ENCODE measurements around the gene CTU2. TPM values are rescaled to one million over a fixed set of nuclear protein-coding genes. Genes with fewer than 3 reads are reported as not detected.

The CTU2 gene
- total RNA-seq, 1 experiment from 2014 or later: 24.8 TPM

DNA sequence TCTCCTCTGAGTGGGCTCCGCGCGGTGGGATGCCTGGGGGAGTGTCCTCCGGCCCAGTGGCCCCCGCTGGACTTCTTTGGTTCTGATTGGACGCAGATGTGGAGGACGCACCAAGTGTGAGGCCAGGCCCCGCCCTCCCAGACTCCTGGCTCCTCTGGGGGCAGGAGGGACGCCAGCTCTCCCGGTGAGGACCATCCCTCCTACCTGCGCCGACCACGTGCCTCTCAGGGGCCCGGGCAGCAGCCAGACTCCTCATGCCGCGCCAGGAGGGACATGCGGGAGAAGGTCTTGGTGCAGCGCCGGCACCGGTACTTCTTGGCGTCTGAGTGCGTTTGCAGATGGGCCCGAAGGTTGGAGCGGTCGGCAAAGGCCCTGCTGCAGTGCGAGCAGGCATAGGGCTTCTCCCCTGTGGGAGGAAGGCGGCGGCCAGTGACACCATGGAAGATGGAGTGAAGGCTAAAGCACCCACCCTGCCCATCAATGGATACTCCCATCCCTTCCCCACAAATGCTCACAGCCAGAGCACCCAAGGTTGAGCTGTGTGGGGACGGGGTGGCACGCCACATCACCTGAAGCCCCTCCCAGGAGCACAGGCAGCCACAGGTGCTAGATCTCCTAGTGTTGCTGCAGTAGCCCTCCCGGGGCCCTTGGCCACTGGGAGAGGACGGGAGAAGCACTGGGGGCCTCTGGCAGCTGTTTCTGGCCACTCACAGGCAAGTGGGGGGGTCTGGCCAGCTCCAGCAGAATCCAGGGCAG, 27.9 kb upstream of the CTU2 start:
- no peak for TF ChIP-seq REST (IDR thresholded peaks at IDR 0.05; ENCODE audit: insufficient read depth in 1 of 2, low read depth in 2 of 2, low read length in 1 of 2)
- no peak for TF ChIP-seq POLR2AphosphoS5 (IDR thresholded peaks at IDR 0.05; ENCODE audit: low read depth, low read length)
- TF ChIP-seq SIN3A (IDR thresholded peaks at IDR 0.05; ENCODE audit: borderline replicate concordance, insufficient read depth, low read depth, low read length): no peak
- TF ChIP-seq TCF7L2 (IDR thresholded peaks at IDR 0.05; ENCODE audit: low read depth, low read length): no peak
- TF ChIP-seq CTCF (IDR thresholded peaks at IDR 0.05): no peak

DNA sequence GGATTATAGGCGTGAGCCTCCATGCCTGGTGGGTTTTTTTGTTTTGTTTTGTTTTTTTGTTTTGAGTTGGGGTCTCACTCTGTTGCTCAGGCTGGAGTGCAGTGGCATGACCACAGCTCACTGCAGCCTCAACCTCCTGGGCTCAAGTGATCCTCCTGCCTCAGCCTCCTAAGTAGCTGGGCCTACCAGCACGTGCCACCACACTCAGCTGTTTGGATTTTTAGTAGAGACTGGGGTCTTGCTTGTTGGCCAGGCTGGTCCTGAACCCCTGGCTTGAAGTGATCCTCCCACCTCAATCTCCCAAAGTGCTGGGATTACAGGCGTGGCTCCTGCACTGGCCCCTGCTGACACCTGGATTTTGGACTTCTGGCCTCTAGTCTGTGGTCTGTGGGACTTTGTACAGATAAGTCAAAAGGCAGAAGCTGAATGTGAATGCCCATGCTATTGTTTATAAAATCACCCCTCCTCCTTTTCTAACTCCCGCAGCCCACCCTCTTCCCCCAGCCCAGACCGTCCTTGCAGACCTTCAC, 25.7 kb upstream of the CTU2 start:
- no peak overlapping the region for H3K4me3 ChIP-seq (ENCODE audit: low read depth in 2 of 2, low read length in 2 of 2)
- H3K36me3 ChIP-seq (ENCODE audit: control insufficient read depth, insufficient read depth, low read length): no peaks in the 10 kb centered on the region
- H3K27ac ChIP-seq (ENCODE audit: low read length): no peak overlapping the region
- intact Hi-C loops (cut with micrococcal nuclease; ENCODE audit: unreplicated experiment) (no loop called here), in situ Hi-C loops (cut with HindIII; ENCODE audit: low pct_unique_long_range_greater_than_20kb, low sequenced_read_pairs) (no loop called here)
- POLR2A ChIA-PET: interaction anchor here (0.6 kb wide), 1 partner anchor 162 kb away, joined by 3 read pairs; no protein-coding TSS in a partner anchor
- H3K27me3 ChIP-seq (ENCODE audit: control insufficient read depth, insufficient read depth, low read length): no peaks in the 10 kb centered on the region
- BruUV-seq (replicated peaks): no TSS peak
- no peaks in the 10 kb centered on the region for H3K9me3 ChIP-seq (ENCODE audit: control insufficient read depth, insufficient read depth, low read depth, low read length)
- CTCF ChIA-PET: no interaction called here
- no peak for ATAC-seq
- DNase-seq (ENCODE audit: low read depth, low spot score): no peak
- H3K4me1 ChIP-seq (ENCODE audit: control insufficient read depth, insufficient read depth, low read length): no peaks in the 10 kb centered on the region
- TF ChIP-seq POLR2AphosphoS5 (IDR thresholded peaks at IDR 0.05; ENCODE audit: low read depth, low read length): no peak
- no peak for TF ChIP-seq SIN3A (IDR thresholded peaks at IDR 0.05; ENCODE audit: borderline replicate concordance, insufficient read depth, low read depth, low read length)
- no peak for TF ChIP-seq TCF7L2 (IDR thresholded peaks at IDR 0.05; ENCODE audit: low read depth, low read length)
- no peak for TF ChIP-seq CTCF (IDR thresholded peaks at IDR 0.05)
- no peak for TF ChIP-seq REST (IDR thresholded peaks at IDR 0.05; ENCODE audit: insufficient read depth in 1 of 2, low read depth in 2 of 2, low read length in 1 of 2)

More for the DNA sequence above, 27.9 kb upstream of the CTU2 start:
- H3K36me3 ChIP-seq (ENCODE audit: control insufficient read depth, insufficient read depth, low read length): no peaks in the 10 kb centered on the region
- no peak overlapping the region for H3K4me3 ChIP-seq (ENCODE audit: low read depth in 2 of 2, low read length in 2 of 2)
- no peaks in the 10 kb centered on the region for H3K27me3 ChIP-seq (ENCODE audit: control insufficient read depth, insufficient read depth, low read length)
- no peaks in the 10 kb centered on the region for H3K9me3 ChIP-seq (ENCODE audit: control insufficient read depth, insufficient read depth, low read depth, low read length)
- ATAC-seq: no peak
- in situ Hi-C loops (cut with HindIII; ENCODE audit: low pct_unique_long_range_greater_than_20kb, low sequenced_read_pairs): no loop called here
- H3K4me1 ChIP-seq (ENCODE audit: control insufficient read depth, insufficient read depth, low read length): no peaks in the 10 kb centered on the region
- intact Hi-C loops (cut with micrococcal nuclease; ENCODE audit: unreplicated experiment): no loop called here
- no TSS peak for BruUV-seq (replicated peaks)
- H3K27ac ChIP-seq (ENCODE audit: low read length): no peak overlapping the region
- DNase-seq (ENCODE audit: low read depth, low spot score): no peak
- ChIA-PET POLR2A (no interaction called here), CTCF (no interaction called here)
